Measurements from ENCODE around the gene KAT2B. TPM values are rescaled to one million over a fixed set of nuclear protein-coding genes. Genes with fewer than 3 reads are reported as not detected.

KAT2B gene
- total and polyA plus RNA-seq, 2 of the 13 experiments (the other 11 are each of a cell fraction or from before 2014, with no cell fraction given), result 0.97 to 1.7 TPM

DNA sequence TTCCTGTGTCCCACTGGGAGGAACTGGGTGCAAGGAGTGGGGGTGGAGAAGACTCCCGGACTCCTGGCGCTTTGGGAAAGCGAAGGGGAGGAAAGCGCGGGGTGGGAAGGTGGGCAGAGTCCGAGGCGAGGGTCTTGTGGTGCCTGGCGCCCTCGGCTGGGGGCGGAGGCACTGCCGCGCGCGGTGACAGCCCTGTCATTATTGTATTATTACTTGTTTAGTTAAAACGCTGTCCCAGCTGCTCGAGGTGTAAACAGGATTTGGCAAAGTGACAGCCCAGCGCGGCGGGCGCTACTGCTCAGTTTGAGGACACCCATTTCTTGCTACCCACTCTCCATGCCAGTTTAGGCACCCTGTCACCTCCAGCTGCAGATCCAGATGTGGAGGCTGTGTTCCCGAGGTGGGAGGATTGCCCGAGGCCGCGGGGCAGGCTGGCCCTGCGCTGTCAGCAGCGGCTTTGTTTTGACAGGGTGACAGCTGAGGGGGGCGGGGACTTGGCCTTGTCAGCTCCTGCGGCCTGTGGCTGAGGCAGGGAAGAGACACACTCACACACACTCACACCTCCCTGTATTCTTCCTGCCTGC lies 1.0 kb downstream of the KAT2B start (continued):
- no peak for TF ChIP-seq ZNF331 (CRISPR knock-in tag; IDR thresholded peaks at IDR 0.05)
- TF ChIP-seq MXI1 (IDR thresholded peaks at IDR 0.05; ENCODE audit: borderline replicate concordance, low read depth, low read length), result peak; percentile 88; the same call in 2 of the 3 replicates
- no peak for TF ChIP-seq ZNF607 (CRISPR knock-in tag; IDR thresholded peaks at IDR 0.05; ENCODE audit: borderline replicate concordance)
- TF ChIP-seq, protein P1, sequence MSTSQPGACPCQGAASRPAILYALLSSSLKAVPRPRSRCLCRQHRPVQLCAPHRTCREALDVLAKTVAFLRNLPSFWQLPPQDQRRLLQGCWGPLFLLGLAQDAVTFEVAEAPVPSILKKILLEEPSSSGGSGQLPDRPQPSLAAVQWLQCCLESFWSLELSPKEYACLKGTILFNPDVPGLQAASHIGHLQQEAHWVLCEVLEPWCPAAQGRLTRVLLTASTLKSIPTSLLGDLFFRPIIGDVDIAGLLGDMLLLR (CRISPR knock-in tag; IDR thresholded peaks at IDR 0.05), result peak; percentile 21; the same call in 1 of the 2 replicates
- TF ChIP-seq ZKSCAN5 (CRISPR knock-in tag; IDR thresholded peaks at IDR 0.05), result no peak
- TF ChIP-seq FOSL2 (CRISPR knock-in tag; IDR thresholded peaks at IDR 0.05), result 0 out of 2 replicates have a peak, but pooled peaks have one; percentile 10
- peak; percentile 64 for TF ChIP-seq CBX1 (IDR thresholded peaks at IDR 0.05; ENCODE audit: low read depth)
- TF ChIP-seq, protein P2, sequence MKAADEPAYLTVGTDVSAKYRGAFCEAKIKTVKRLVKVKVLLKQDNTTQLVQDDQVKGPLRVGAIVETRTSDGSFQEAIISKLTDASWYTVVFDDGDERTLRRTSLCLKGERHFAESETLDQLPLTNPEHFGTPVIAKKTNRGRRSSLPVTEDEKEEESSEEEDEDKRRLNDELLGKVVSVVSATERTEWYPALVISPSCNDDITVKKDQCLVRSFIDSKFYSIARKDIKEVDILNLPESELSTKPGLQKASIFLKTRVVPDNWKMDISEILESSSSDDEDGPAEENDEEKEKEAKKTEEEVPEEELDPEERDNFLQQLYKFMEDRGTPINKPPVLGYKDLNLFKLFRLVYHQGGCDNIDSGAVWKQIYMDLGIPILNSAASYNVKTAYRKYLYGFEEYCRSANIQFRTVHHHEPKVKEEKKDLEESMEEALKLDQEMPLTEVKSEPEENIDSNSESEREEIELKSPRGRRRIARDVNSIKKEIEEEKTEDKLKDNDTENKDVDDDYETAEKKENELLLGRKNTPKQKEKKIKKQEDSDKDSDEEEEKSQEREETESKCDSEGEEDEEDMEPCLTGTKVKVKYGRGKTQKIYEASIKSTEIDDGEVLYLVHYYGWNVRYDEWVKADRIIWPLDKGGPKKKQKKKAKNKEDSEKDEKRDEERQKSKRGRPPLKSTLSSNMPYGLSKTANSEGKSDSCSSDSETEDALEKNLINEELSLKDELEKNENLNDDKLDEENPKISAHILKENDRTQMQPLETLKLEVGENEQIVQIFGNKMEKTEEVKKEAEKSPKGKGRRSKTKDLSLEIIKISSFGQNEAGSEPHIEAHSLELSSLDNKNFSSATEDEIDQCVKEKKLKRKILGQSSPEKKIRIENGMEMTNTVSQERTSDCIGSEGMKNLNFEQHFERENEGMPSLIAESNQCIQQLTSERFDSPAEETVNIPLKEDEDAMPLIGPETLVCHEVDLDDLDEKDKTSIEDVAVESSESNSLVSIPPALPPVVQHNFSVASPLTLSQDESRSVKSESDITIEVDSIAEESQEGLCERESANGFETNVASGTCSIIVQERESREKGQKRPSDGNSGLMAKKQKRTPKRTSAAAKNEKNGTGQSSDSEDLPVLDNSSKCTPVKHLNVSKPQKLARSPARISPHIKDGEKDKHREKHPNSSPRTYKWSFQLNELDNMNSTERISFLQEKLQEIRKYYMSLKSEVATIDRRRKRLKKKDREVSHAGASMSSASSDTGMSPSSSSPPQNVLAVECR (CRISPR knock-in tag; IDR thresholded peaks at IDR 0.05; ENCODE audit: borderline replicate concordance), result peak; percentile 96
- peak in 1 of 2 experiments; percentile 50; a peak in 2 of 4 replicates for TF ChIP-seq KLF16 (CRISPR knock-in tag; IDR thresholded peaks at IDR 0.05)
- TF ChIP-seq, protein P3, sequence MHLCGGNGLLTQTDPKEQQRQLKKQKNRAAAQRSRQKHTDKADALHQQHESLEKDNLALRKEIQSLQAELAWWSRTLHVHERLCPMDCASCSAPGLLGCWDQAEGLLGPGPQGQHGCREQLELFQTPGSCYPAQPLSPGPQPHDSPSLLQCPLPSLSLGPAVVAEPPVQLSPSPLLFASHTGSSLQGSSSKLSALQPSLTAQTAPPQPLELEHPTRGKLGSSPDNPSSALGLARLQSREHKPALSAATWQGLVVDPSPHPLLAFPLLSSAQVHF (CRISPR knock-in tag; IDR thresholded peaks at IDR 0.05), result no peak
- no peak for TF ChIP-seq IRF2 (CRISPR knock-in tag; IDR thresholded peaks at IDR 0.05)
- no peak for TF ChIP-seq ATF3 (CRISPR knock-in tag; IDR thresholded peaks at IDR 0.05)
- TF ChIP-seq, protein P4, sequence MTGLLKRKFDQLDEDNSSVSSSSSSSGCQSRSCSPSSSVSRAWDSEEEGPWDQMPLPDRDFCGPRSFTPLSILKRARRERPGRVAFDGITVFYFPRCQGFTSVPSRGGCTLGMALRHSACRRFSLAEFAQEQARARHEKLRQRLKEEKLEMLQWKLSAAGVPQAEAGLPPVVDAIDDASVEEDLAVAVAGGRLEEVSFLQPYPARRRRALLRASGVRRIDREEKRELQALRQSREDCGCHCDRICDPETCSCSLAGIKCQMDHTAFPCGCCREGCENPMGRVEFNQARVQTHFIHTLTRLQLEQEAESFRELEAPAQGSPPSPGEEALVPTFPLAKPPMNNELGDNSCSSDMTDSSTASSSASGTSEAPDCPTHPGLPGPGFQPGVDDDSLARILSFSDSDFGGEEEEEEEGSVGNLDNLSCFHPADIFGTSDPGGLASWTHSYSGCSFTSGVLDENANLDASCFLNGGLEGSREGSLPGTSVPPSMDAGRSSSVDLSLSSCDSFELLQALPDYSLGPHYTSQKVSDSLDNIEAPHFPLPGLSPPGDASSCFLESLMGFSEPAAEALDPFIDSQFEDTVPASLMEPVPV (CRISPR knock-in tag; IDR thresholded peaks at IDR 0.05), result no peak
- TF ChIP-seq ZNF501 (CRISPR knock-in tag; IDR thresholded peaks at IDR 0.05), result peak; percentile 54; the same call in 1 of the 2 replicates
- TF ChIP-seq NFIC (IDR thresholded peaks at IDR 0.05; ENCODE audit: low read length), result no peak
- TF ChIP-seq RFXANK (CRISPR knock-in tag; IDR thresholded peaks at IDR 0.05), result no peak
- TF ChIP-seq KDM6A (CRISPR knock-in tag; IDR thresholded peaks at IDR 0.05; ENCODE audit: low read depth), result no peak
- no peak for TF ChIP-seq GATA4 (IDR thresholded peaks at IDR 0.05; ENCODE audit: borderline replicate concordance, low read depth)
- no peak for TF ChIP-seq ZFP41 (CRISPR knock-in tag; IDR thresholded peaks at IDR 0.05; ENCODE audit: borderline replicate concordance)
- no peak for TF ChIP-seq ZNF335 (CRISPR knock-in tag; IDR thresholded peaks at IDR 0.05)
- TF ChIP-seq ONECUT2 (CRISPR knock-in tag; IDR thresholded peaks at IDR 0.05), result no peak
- no peak for TF ChIP-seq MAFG (CRISPR knock-in tag; IDR thresholded peaks at IDR 0.05)
- 0 out of 2 replicates have a peak, but pooled peaks have one; percentile 29 for TF ChIP-seq YEATS4 (CRISPR knock-in tag; IDR thresholded peaks at IDR 0.05; ENCODE audit: borderline replicate concordance)
- no peak for TF ChIP-seq TAF1 (CRISPR knock-in tag; IDR thresholded peaks at IDR 0.05)
- TF ChIP-seq ZNF292 (CRISPR knock-in tag; IDR thresholded peaks at IDR 0.05; ENCODE audit: borderline replicate concordance, low read depth), result peak; percentile 93
